Colonic mucosa (tissue), 4 donors: Measurements from ENCODE around the gene CD209. TPM values are rescaled to one million over a fixed set of nuclear protein-coding genes. Genes with fewer than 3 reads are reported as not detected.
"Not testable (repeated sequence)": the region's sequence is repeated elsewhere in the genome, so short reads cannot be mapped to it uniquely, and the experiment has no call there.

Experiments
- DNase-seq: peaks from one replicate; pipeline ENCODE4 v3.0.0-alpha.2; 2020
- H3K27ac ChIP-seq: fragments of 200-600 bp; one replicate; pipeline ENCODE4 v1.8.0; 2021
- H3K27me3 ChIP-seq: fragments of 200-600 bp; one replicate; pipeline ENCODE4 v1.8.0; 2021
- H3K36me3 ChIP-seq: fragments of 200-600 bp; one replicate; pipeline ENCODE4 v1.8.0; 2021
- H3K4me1 ChIP-seq: fragments of 200-600 bp; one replicate; pipeline ENCODE4 v1.8.0; 2021; ENCODE audit warnings: mild to moderate bottlenecking
- H3K4me3 ChIP-seq: fragments of 200-600 bp; one replicate; pipeline ENCODE4 v1.8.0; 2021
- H3K9ac ChIP-seq, 2 donors: one replicate each; pipeline ENCODE4 v1.7.0; 2013; ENCODE audit warnings: control low read depth in 2 of 2, low read depth in 2 of 2, low read length in 2 of 2
- H3K9me3 ChIP-seq: fragments of 200-600 bp; one replicate; pipeline ENCODE4 v1.8.0; 2021
- intact Hi-C: fragments of 100-400 bp; cut with DNase I; formaldehyde crosslinking; loops from one replicate; pipeline ENCODE4 v1.14.1; 2022
- total RNA-seq, 2 donors: library from RNA; stranded (reverse); fragmentation: NEBNext Ultra II Directional in 1 of 2; extraction: Animal tissue kit (Norgen Biotek cat#: 25700) in 1 of 2; gene quantifications; one replicate each; pipeline ENCODE4 v1.2.1, GENCODE V29; 2021
- TF ChIP-seq, protein P1 (sequence below): fragments of 200-600 bp; IDR thresholded peaks from one replicate; pipeline ENCODE4 v1.8.0; 2022; ENCODE audit warnings: antibody characterized with exemption, mild to moderate bottlenecking
- donor health status: healthy.
- donor health status: DM: no; HTN: no; CAD: no.
- donor health status: DM: no; HTN: no; CAD: no.

CD209 gene
- total RNA-seq, 2 donors from 2014 or later, result 4.0 to 12.1 TPM

DNA sequence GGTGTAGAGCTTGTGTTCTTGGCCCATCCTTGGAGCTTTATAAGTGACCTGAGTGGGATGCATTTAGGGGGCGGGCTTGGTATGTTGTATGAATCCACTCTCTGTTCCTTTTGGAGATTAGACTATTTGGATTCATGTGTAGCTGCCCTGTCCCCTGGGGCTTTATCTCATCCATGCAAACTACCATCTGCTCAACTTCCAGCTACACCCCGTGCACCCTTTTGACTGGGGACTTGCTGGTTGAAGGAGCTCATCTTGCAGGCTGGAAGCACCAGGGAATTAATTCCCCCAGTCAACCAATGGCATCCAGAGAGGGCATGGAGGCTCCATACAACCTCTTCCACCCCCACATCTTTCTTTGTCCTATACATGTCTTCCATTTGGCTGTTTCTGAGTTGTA is 21.8 kb upstream of the CD209 start:
- Histone ChIP-seq H3K27ac (no peak overlapping the region), H3K36me3 (no peaks in the 10 kb centered on the region), H3K4me1 (no peaks in the 10 kb centered on the region), H3K27me3 (no peaks in the 10 kb centered on the region), H3K9ac (no peak overlapping the region), H3K9me3 (no peaks in the 10 kb centered on the region), H3K4me3 (no peak overlapping the region)
- DNase-seq, result no peak
- intact Hi-C loops, result no loop called here
- TF ChIP-seq, protein P1, sequence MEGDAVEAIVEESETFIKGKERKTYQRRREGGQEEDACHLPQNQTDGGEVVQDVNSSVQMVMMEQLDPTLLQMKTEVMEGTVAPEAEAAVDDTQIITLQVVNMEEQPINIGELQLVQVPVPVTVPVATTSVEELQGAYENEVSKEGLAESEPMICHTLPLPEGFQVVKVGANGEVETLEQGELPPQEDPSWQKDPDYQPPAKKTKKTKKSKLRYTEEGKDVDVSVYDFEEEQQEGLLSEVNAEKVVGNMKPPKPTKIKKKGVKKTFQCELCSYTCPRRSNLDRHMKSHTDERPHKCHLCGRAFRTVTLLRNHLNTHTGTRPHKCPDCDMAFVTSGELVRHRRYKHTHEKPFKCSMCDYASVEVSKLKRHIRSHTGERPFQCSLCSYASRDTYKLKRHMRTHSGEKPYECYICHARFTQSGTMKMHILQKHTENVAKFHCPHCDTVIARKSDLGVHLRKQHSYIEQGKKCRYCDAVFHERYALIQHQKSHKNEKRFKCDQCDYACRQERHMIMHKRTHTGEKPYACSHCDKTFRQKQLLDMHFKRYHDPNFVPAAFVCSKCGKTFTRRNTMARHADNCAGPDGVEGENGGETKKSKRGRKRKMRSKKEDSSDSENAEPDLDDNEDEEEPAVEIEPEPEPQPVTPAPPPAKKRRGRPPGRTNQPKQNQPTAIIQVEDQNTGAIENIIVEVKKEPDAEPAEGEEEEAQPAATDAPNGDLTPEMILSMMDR, result no peak

DNA sequence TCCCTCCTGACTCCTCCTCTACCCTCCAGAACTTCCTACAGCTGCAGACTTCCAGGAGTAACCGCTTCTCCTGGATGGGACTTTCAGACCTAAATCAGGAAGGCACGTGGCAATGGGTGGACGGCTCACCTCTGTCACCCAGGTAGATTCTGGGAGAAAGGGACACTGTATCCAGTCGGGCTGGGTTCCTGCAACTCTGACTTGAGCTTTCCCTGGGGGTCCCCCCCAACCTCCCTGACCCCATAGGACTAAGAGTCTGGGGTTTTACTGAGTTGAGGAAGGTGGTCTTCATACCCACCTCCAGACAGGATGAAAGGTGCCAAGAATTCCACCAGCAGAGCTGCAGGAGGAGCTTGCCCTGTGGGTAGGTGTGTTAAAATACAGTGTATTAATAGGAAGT is 20.2 kb upstream of the CD209 start:
- Histone ChIP-seq H3K9ac (no peak overlapping the region), H3K4me3 (no peak overlapping the region), H3K27ac (no peak overlapping the region), H3K27me3 (no peaks in the 10 kb centered on the region), H3K36me3 (no peaks in the 10 kb centered on the region), H3K4me1 (no peaks in the 10 kb centered on the region), H3K9me3 (no peaks in the 10 kb centered on the region)
- intact Hi-C loops, result no loop called here
- TF ChIP-seq, protein P1, result no peak
- no peak for DNase-seq

DNA sequence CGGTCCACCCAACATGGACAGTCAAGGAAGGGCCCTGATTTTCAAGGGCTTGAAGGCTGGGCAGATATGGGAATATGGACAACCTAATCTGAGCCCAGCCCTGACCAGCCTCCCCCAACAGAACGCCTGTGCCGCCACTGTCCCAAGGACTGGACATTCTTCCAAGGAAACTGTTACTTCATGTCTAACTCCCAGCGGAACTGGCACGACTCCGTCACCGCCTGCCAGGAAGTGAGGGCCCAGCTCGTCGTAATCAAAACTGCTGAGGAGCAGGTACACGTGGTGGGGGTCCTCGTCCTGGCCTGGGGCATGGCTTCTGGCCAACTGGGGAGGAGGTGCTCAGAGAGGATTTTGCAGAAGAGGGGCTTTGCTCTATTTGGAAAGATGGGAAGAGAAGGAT is 19.2 kb upstream of the CD209 start:
- Histone ChIP-seq H3K9me3 (no peaks in the 10 kb centered on the region), H3K9ac (no peak overlapping the region), H3K4me1 (no peaks in the 10 kb centered on the region), H3K36me3 (no peaks in the 10 kb centered on the region), H3K27me3 (no peaks in the 10 kb centered on the region), H3K4me3 (no peak overlapping the region), H3K27ac (no peak overlapping the region)
- DNase-seq, result no peak
- intact Hi-C loops, result no loop called here
- TF ChIP-seq, protein P1, result no peak

DNA sequence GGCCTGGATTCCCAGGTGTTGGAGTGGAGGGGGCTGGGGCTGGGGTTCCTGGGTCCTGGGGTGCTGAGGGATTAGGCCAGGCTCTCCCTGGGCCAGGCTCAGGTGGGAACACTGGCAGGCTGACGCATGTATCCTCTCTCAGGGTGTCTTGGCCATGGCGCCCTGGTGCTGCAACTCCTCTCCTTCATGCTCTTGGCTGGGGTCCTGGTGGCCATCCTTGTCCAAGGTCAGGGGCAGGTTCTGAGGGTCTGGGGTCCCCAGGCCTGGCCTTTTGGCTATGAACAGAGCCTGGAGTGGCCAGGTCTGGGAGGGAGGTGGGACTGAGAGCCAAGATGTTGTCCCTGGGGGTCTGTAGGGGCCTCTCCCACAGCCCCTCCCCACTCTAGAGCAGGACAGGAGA is 17.7 kb upstream of the CD209 start:
- H3K9ac ChIP-seq, intact Hi-C loops, H3K36me3 ChIP-seq, H3K27ac ChIP-seq, H3K27me3 ChIP-seq, H3K4me3 ChIP-seq, H3K4me1 ChIP-seq, DNase-seq, H3K9me3 ChIP-seq: not testable (repeated sequence)

DNA sequence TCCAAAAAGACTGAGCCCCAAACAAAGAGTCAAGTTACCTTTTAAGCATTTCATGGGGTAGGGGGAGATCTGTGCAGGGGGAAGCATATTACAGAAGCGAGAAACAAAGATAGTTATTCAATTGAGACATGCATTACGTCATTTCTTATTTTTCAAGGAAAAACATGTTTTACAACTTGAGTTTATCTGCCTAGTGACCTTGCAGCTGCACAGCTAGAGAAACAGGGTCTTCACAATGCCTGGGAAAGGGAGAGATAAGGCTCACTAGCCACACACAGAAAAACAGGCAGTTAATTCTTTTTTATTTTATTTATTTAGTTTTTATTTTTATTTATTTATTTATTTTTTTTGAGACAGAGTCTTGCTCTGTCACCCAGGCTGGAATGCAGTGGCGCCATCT is 16.8 kb upstream of the CD209 start:
- H3K27me3 ChIP-seq, H3K9ac ChIP-seq, H3K36me3 ChIP-seq, H3K27ac ChIP-seq, DNase-seq, intact Hi-C loops, H3K4me3 ChIP-seq, H3K4me1 ChIP-seq, H3K9me3 ChIP-seq: not testable (repeated sequence)

DNA sequence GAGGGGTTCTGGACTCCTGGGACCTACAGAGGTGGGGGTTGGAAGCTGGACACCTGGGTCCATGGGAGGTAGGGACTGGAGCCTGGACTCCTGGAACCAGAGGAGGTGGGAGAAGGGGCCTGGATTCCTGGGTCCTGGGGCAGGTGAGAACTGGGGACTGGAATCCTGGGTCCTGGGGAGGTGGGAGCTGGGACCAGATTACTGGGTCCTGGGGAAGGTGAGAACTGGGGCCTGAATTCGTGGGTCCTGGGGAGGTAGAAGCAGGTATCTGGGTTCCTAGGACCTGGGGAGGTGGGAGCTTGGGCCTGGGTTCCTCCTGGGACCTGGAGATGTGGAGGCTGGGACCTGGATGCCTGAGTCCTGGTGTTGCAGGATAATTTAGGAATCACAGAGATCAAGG is 16.4 kb upstream of the CD209 start:
- H3K36me3 ChIP-seq, result no peaks in the 10 kb centered on the region
- H3K4me1 ChIP-seq, result no peaks in the 10 kb centered on the region
- no peak overlapping the region for H3K4me3 ChIP-seq
- H3K27me3 ChIP-seq, result no peaks in the 10 kb centered on the region
- H3K9me3 ChIP-seq, result no peaks in the 10 kb centered on the region
- TF ChIP-seq, protein P1, result no peak
- H3K9ac ChIP-seq, result no peak overlapping the region
- DNase-seq, result no peak
- no peak overlapping the region for H3K27ac ChIP-seq
- intact Hi-C loops, result no loop called here
